ENCODE data around the gene MT1E. TPM values are rescaled to one million over a fixed set of nuclear protein-coding genes. Genes with fewer than 3 reads are reported as not detected.
A peak's percentile ranks its signal among the peaks of the same experiment; 100 is the strongest.
"Not testable (repeated sequence)": the region's sequence is repeated elsewhere in the genome, so short reads cannot be mapped to it uniquely, and the experiment has no call there.

Gene MT1E
- total and polyA plus RNA-seq, 12 donors, result 31.9 to 268 (median 97.0) TPM

DNA sequence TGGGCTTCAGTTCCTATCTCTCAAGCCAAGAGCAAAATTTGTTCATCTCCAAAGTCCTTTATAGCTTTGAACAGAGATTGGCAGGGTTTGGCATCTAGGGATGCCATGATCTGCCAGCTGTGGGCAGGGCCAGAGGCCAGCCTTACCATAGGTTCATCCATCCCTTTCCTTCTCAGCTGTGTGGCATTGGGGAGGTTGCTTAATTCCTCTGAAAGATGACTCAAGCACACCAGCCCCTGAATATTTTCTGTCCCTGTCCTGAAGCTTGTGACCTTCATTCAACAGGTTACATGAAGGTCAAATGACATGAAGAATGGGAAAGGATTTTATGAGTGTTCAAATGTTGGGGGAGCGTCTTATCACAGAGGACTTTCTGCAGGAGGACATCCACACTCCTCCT lies 38.9 kb downstream of the MT1E start:
- no peak for DNase-seq
- no peaks in the 10 kb centered on the region for H3K9me3 ChIP-seq
- intact Hi-C loops (cut with DNase I), result loop anchor here in 1 of 10 donors (5.0 kb wide), 1 partner anchor 413 kb away; no protein-coding TSS in a partner anchor
- H3K27me3 ChIP-seq, result peaks cover 8 to 95% (median 82%) of the 10 kb centered on the region in 7 donors
- TF ChIP-seq, protein P1, sequence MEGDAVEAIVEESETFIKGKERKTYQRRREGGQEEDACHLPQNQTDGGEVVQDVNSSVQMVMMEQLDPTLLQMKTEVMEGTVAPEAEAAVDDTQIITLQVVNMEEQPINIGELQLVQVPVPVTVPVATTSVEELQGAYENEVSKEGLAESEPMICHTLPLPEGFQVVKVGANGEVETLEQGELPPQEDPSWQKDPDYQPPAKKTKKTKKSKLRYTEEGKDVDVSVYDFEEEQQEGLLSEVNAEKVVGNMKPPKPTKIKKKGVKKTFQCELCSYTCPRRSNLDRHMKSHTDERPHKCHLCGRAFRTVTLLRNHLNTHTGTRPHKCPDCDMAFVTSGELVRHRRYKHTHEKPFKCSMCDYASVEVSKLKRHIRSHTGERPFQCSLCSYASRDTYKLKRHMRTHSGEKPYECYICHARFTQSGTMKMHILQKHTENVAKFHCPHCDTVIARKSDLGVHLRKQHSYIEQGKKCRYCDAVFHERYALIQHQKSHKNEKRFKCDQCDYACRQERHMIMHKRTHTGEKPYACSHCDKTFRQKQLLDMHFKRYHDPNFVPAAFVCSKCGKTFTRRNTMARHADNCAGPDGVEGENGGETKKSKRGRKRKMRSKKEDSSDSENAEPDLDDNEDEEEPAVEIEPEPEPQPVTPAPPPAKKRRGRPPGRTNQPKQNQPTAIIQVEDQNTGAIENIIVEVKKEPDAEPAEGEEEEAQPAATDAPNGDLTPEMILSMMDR (IDR thresholded peaks at IDR 0.05), result no peak
- 94 to 95% methylated on average over 1 of the region's 1 CpG for WGBS, 2 donors
- H3K4me1 ChIP-seq, result peaks cover 0 to 25% (median 16%) of the 10 kb centered on the region in 9 donors
- no peaks in the 10 kb centered on the region for H3K36me3 ChIP-seq
- H3K4me3 ChIP-seq, result no peak overlapping the region
- ATAC-seq, result no peak
- no peak overlapping the region for H3K27ac ChIP-seq

- DNase-seq; H3K4me3 ChIP-seq; H3K27ac ChIP-seq; intact Hi-C loops (cut with DNase I); H3K36me3 ChIP-seq; H3K9me3 ChIP-seq; ATAC-seq: not testable (repeated sequence)
- peaks cover 14 to 98% (median 90%) of the 10 kb centered on the region in 7 donors for H3K27me3 ChIP-seq
- 73 to 75% methylated on average over 8 of the region's 8 CpGs for WGBS, 2 donors
- H3K4me1 ChIP-seq, result peaks cover 0 to 31% (median 21%) of the 10 kb centered on the region in 9 donors
Observed at GRCh38 chr16:56665286-56666261, 40.0 kb downstream of the MT1E start.

- Histone ChIP-seq H3K27ac (no peak within 1 kb of the TSS), H3K4me1 (peaks cover 0 to 27% (median 20%) of the 10 kb centered on the region in 9 donors), H3K9me3 (no peaks in the 10 kb centered on the region), H3K27me3 (peaks cover 13 to 100% (median 88%) of the 10 kb centered on the region in 7 donors), H3K4me3 (peak within 1 kb of the TSS in 8 of 10 donors; percentile 4 to 27 (median 18)), H3K36me3 (no peaks in the 10 kb centered on the region)
- WGBS, 2 donors, result 9 to 11% methylated on average over 45 to 46 of the region's 46 CpGs
- TF ChIP-seq, protein P1 (IDR thresholded peaks at IDR 0.05), result no peak
- ATAC-seq (peak; percentile 64 to 92 (median 86)), DNase-seq (peak; percentile 37 to 64)
- intact Hi-C loops (cut with DNase I), result no loop called here
Observed at GRCh38 chr16:56667581-56668571, 42.3 kb downstream of the MT1E start, which contains the start of gene MT1G. Gene MT1G (minus strand): TSS chr16:56668065. CDS start chr16:56667993, 72 bp downstream.

DNA sequence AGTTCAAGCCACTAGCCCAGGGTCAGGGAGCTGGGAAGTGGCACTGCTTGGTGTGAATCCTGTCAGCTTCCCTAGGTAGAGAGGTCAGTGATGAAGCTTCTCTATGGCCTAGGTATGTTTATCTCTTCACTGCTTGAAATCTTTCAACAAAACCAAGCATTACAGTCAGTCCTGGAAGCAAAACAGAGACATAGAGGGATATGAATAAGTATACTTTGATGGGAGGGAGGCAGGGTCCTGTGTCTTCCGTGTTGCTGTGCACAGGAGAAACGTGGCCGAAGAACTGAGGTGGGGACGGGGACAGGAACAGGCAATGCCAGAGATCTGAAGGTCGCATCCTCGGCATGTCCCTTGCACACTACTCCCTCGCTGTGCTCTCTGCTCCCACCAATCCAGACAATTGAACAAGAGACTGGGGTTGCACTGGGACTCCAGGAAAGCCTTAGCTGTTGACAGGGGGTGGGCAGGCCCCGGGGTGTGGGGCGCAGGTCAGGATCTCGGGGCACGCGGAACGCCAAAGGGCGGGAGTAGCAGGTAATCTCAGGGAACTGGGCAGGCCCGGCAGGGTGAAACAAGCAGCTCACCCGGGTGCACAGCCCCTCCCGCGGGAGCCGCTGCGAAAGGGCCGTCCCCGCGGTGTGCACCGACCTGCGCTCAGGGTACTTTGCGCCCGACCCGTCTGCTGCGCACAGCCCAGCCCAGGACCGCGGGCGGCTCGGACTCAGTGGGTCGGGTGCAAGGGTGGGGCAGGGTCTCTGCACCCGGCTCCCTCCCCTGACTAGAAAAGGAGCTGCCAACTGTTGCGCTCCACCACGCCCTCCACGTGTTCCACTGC lies 43.6 kb downstream of the MT1E start, which contains the start of gene MT1H:
Gene MT1H (plus strand): TSS at position 810 of the 835 bp plus-strand sequence. CDS start 71 bp downstream, outside the sequence.
- intact Hi-C loops (cut with DNase I), result no loop called here
- DNase-seq, result no peak
- Histone ChIP-seq H3K27me3 (peaks cover 6 to 99% (median 78%) of the 10 kb centered on the region in 7 donors), H3K4me3 (peak within 1 kb of the TSS in 1 of 10 donors; percentile 12), H3K36me3 (no peaks in the 10 kb centered on the region), H3K4me1 (peaks cover 0 to 23% (median 16%) of the 10 kb centered on the region in 9 donors), H3K27ac (no peak within 1 kb of the TSS), H3K9me3 (no peaks in the 10 kb centered on the region)
- TF ChIP-seq, protein P1 (IDR thresholded peaks at IDR 0.05), result no peak
- ATAC-seq, result peak in 1 of 8 donors; percentile 35
- 9 to 13% methylated on average over 37 to 38 of the region's 38 CpGs for WGBS, 2 donors
